ENCODE data around the gene TUNAR. TPM values are rescaled to one million over a fixed set of nuclear protein-coding genes. Genes with fewer than 3 reads are reported as not detected.

The TUNAR gene
- total RNA-seq, 1 donor: not detected

DNA sequence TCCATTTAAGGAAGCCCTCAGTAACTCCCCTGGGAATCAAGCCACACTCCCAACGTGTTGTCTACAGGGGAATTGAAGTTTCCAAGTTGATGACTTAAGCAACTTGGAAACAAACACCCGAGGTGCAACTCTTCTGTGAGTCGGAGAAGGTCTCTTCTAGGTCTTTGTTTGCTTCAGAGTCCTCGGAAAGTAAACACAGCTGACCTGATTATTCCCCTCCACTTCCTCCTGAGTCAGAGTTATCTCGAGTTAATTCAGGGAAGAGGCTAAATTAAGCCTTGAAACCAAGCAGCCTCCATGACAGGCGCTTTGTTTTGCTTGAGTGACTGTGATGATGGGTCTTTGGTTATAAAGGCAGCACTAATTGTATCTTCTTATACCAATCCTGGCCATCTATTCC is 41.8 kb downstream of the TUNAR start:
- DNase-seq (ENCODE audit: low read depth): no peak
- TF ChIP-seq CTCF (IDR thresholded peaks at IDR 0.05; ENCODE audit: insufficient read depth, low read length): no peak

GRCh38 chr14:95920769-95921438 is 44.3 kb downstream of the TUNAR start:
- DNase-seq (ENCODE audit: low read depth): no peak
- H3K4me3 ChIP-seq (ENCODE audit: low read depth, low read length): no peak overlapping the region
- TF ChIP-seq CTCF (IDR thresholded peaks at IDR 0.05; ENCODE audit: insufficient read depth, low read length): no peak

More for the DNA sequence above, 41.8 kb downstream of the TUNAR start:
- H3K4me3 ChIP-seq (ENCODE audit: low read depth, low read length): no peak overlapping the region

GRCh38 chr14:95922080-95922479 is 45.4 kb downstream of the TUNAR start:
- DNase-seq (ENCODE audit: low read depth): no peak
- no peak for TF ChIP-seq CTCF (IDR thresholded peaks at IDR 0.05; ENCODE audit: insufficient read depth, low read length)
- H3K4me3 ChIP-seq (ENCODE audit: low read depth, low read length): no peak overlapping the region

- DNase-seq (ENCODE audit: low read depth): no peak
- H3K4me3 ChIP-seq (ENCODE audit: low read depth, low read length): no peak overlapping the region
- TF ChIP-seq CTCF (IDR thresholded peaks at IDR 0.05; ENCODE audit: insufficient read depth, low read length): no peak
These were observed 52.1 kb downstream of the TUNAR start for GRCh38 chr14:95928751-95929150.

- DNase-seq (ENCODE audit: low read depth): no peak
- H3K4me3 ChIP-seq (ENCODE audit: low read depth, low read length): no peak overlapping the region
- no peak for TF ChIP-seq CTCF (IDR thresholded peaks at IDR 0.05; ENCODE audit: insufficient read depth, low read length)
These were observed 54.8 kb downstream of the TUNAR start for GRCh38 chr14:95931384-95931783.

- no peak for TF ChIP-seq CTCF (IDR thresholded peaks at IDR 0.05; ENCODE audit: insufficient read depth, low read length)
- peak; percentile 46 for DNase-seq (ENCODE audit: low read depth)
- H3K4me3 ChIP-seq (ENCODE audit: low read depth, low read length): no peak overlapping the region
These were observed 58.7 kb downstream of the TUNAR start for GRCh38 chr14:95935228-95935822.
